Erythroblast (primary cell): ENCODE data around the gene ZNF569.

Experiments
- GATA1 ChIP-seq: IDR thresholded peaks from 2 replicates; pipeline ENCODE4 v1.6.1; 2011; ENCODE audit warnings: low read depth, mild to moderate bottlenecking, control low read depth, low read length, moderate library complexity
- POLR2A ChIP-seq: IDR thresholded peaks from 2 replicates; pipeline ENCODE4 v1.6.1; 2011; ENCODE audit warnings: mild to moderate bottlenecking, low read length

DNA sequence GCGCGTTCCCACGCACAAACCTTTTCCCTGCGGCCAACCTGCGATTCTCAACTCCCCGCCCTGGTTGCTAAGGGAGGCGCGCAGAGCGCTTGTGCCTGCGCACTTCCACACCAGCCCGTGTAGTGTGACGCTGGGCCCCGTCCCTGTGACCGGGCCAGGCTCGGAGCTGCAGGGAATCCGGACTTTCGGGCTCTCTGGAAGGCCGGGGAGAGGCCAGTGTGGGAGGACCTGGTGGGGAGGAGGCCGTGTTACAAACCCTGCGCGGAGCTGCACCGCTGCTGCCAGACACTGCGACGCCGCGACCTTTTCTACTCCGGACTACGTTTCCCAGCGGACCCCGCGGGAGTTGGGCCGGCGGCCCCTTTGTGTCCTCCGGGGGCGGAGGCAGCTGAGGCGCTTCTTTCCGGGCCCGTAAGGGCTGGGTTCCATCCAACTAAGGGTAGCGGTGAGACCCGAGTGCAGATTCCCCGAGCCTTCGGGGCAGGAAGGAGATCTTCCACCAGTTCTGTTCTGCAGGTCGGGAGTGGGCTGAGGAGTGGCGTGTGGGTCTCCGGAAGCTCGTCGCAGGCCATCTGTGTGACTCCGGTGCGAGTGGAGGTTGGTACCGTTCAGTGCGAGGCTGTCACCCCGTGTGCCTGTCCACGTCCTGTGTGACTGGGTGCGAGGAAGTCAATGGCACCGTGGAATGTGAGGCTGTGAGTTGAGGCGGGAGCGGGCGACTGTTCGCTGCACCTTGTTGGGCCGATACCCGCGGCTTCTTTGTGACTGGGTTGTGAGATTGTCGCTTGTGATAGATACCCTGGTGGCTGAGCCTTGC, 1.9 kb upstream of the ZNF569 start, which contains the start of gene ZNF570:
- TF ChIP-seq POLR2A (peak; percentile 47), GATA1 (no peak)
